Gastroesophageal sphincter (tissue), 3 donors: Measurements from ENCODE around the gene AP3S2.

Experiments used
- CTCF ChIP-seq, 4 experiments: fragments of 200-600 bp in 2 of 4; fragments of 450-650 bp in 2 of 4; sonication (generic) in 1 of 4; IDR thresholded peaks; one replicate each; pipeline ENCODE4 v1.5.1; 2017 to 2019; ENCODE audit warnings: antibody characterized with exemption in 4 of 4, mild to moderate bottlenecking in 2 of 4, moderate library complexity in 2 of 4
- POLR2A ChIP-seq, 2 donors: fragments of 450-650 bp; IDR thresholded peaks; one replicate each; pipeline ENCODE4 v1.6.1; 2017; ENCODE audit warnings: antibody characterized with exemption in 2 of 2, mild to moderate bottlenecking in 2 of 2, moderate library complexity in 1 of 2

- TF ChIP-seq POLR2A (IDR thresholded peaks at IDR 0.05) (no peak), CTCF (IDR thresholded peaks at IDR 0.05) (no peak)
Measured at GRCh38 chr15:89805241-89806209, 88.3 kb downstream of the AP3S2 start.
